ENCODE results near the gene CSHL1.

Gene CSHL1

GRCh38 chr17:63941162-63941561 lies 30.1 kb upstream of the CSHL1 start:
- in situ Hi-C loops (cut with MboI; ENCODE audit: low sequenced_read_pairs), result no loop called here

- in situ Hi-C loops (cut with MboI; ENCODE audit: low sequenced_read_pairs), result no loop called here
Measured at GRCh38 chr17:63940584-63940983, 29.5 kb upstream of the CSHL1 start.

GRCh38 chr17:63939884-63940283 lies 28.8 kb upstream of the CSHL1 start:
- in situ Hi-C loops (cut with MboI; ENCODE audit: low sequenced_read_pairs), result no loop called here

GRCh38 chr17:63939401-63939800 lies 28.3 kb upstream of the CSHL1 start:
- in situ Hi-C loops (cut with MboI; ENCODE audit: low sequenced_read_pairs), result no loop called here

- in situ Hi-C loops (cut with MboI; ENCODE audit: low sequenced_read_pairs), result no loop called here
Measured at GRCh38 chr17:63937920-63938319, 26.9 kb upstream of the CSHL1 start.

GRCh38 chr17:63937319-63937718 lies 26.3 kb upstream of the CSHL1 start:
- in situ Hi-C loops (cut with MboI; ENCODE audit: low sequenced_read_pairs), result no loop called here

GRCh38 chr17:63934183-63935112 lies 23.4 kb upstream of the CSHL1 start:
- in situ Hi-C loops (cut with MboI; ENCODE audit: low sequenced_read_pairs), result no loop called here

GRCh38 chr17:63933598-63933997 lies 22.5 kb upstream of the CSHL1 start:
- in situ Hi-C loops (cut with MboI; ENCODE audit: low sequenced_read_pairs), result no loop called here

- in situ Hi-C loops (cut with MboI; ENCODE audit: low sequenced_read_pairs), result no loop called here
Measured at GRCh38 chr17:63932721-63933120, 21.7 kb upstream of the CSHL1 start.

GRCh38 chr17:63931981-63932561 lies 21.0 kb upstream of the CSHL1 start, which contains the start of gene CD79B:
CD79B (minus strand) TSS chr17:63932331; CDS start chr17:63932261, 70 bp downstream.
- in situ Hi-C loops (cut with MboI; ENCODE audit: low sequenced_read_pairs), result no loop called here

GRCh38 chr17:63930951-63931575 lies 20.0 kb upstream of the CSHL1 start:
- in situ Hi-C loops (cut with MboI; ENCODE audit: low sequenced_read_pairs), result no loop called here

GRCh38 chr17:63929860-63930766 lies 19.1 kb upstream of the CSHL1 start:
- in situ Hi-C loops (cut with MboI; ENCODE audit: low sequenced_read_pairs), result loop anchor here (10.0 kb wide), 1 partner anchor 205 kb away; the partner anchor contains the start of gene ERN1

- in situ Hi-C loops (cut with MboI; ENCODE audit: low sequenced_read_pairs), result loop anchor here (10.0 kb wide), 1 partner anchor 206 kb away; the partner anchor contains the start of gene ERN1
Measured at GRCh38 chr17:63928966-63929695, 18.1 kb upstream of the CSHL1 start.

GRCh38 chr17:63928172-63928666 lies 17.2 kb upstream of the CSHL1 start:
- in situ Hi-C loops (cut with MboI; ENCODE audit: low sequenced_read_pairs), result loop anchor here (10.0 kb wide), 1 partner anchor 207 kb away; the partner anchor contains the start of gene ERN1

- in situ Hi-C loops (cut with MboI; ENCODE audit: low sequenced_read_pairs), result loop anchor here (10.0 kb wide), 1 partner anchor 207 kb away; the partner anchor contains the start of gene ERN1
Measured at GRCh38 chr17:63927464-63928171, 16.6 kb upstream of the CSHL1 start.

GRCh38 chr17:63926164-63926563 lies 15.1 kb upstream of the CSHL1 start:
- in situ Hi-C loops (cut with MboI; ENCODE audit: low sequenced_read_pairs), result loop anchor here (10.0 kb wide), 1 partner anchor 209 kb away; the partner anchor contains the start of gene ERN1

- in situ Hi-C loops (cut with MboI; ENCODE audit: low sequenced_read_pairs), result loop anchor here (10.0 kb wide), 1 partner anchor 209 kb away; the partner anchor contains the start of gene ERN1
Measured at GRCh38 chr17:63925615-63926014, 14.6 kb upstream of the CSHL1 start.

- in situ Hi-C loops (cut with MboI; ENCODE audit: low sequenced_read_pairs), result loop anchor here (10.0 to 25.0 kb wide), 2 partner anchors 212 to 365 kb away; partner anchors contain the start of gene ERN1
Measured at GRCh38 chr17:63922402-63922801, 11.3 kb upstream of the CSHL1 start.

Measured in HL-60/S4 treated with phorbol 12-myristate 13-acetate at 8.2 ng/mL for 4 days and 3 days (cell line).